Pancreas (tissue), 10 donors: ENCODE results near the gene CHMP2A. TPM values are rescaled to one million over a fixed set of nuclear protein-coding genes. Genes with fewer than 3 reads are reported as not detected.

Experiments used
- ATAC-seq, 4 donors: fragments of 200-7000 bp; cut with Tn5 transposase; one replicate each; pipeline versions ENCODE4 v1.8.0 to v1.9.1; 2020; ENCODE audit warnings: mild to moderate bottlenecking in 4 of 4, moderate library complexity in 4 of 4
- DNase-seq, 6 donors: peaks; one replicate each; pipeline ENCODE4 v3.0.0-alpha.2; 2020
- FAIRE-seq: peaks from 2 replicates; lab custom pipeline; 2012; peaks lifted over from hg19 to GRCh38; lab: Jason Lieb, UNC
- H3K27ac ChIP-seq, 4 donors: fragments of 200-600 bp; sonication (generic); 1 replicate in 3 of 4; 2 replicates in 1 of 4; pipeline versions ENCODE4 v1.5.0 to v1.8.0; 2020
- H3K27me3 ChIP-seq, 4 donors: fragments of 200-600 bp; one replicate each; pipeline ENCODE4 v1.8.0; 2021
- H3K36me3 ChIP-seq, 3 donors: fragments of 200-600 bp; sonication (generic) in 1 of 3; one replicate each; pipeline versions ENCODE4 v1.5.0 to v1.8.0; 2020 to 2021
- H3K4me1 ChIP-seq, 3 donors: fragments of 200-600 bp; one replicate each; pipeline ENCODE4 v1.8.0; 2021
- H3K4me3 ChIP-seq, 4 donors: fragments of 200-600 bp; sonication (generic) in 2 of 4; one replicate each; pipeline versions ENCODE4 v1.5.0 to v1.8.0; 2020 to 2021
- H3K9me3 ChIP-seq, 4 donors: fragments of 200-600 bp; one replicate each; pipeline ENCODE4 v1.8.0; 2021
- CTCF ChIP-seq, 4 donors: fragments of 200-600 bp; sonication (generic) in 3 of 4; IDR thresholded peaks; one replicate each; pipeline versions ENCODE4 v1.5.0 to v1.8.0; 2021; ENCODE audit warnings: antibody characterized with exemption in 4 of 4
- WGBS, 2 donors: extraction: QIAGEN DNeasy Blood & Tissue Kit; methylation state at CpG; one replicate each; pipeline ENCODE4 v1.1.7; 2013; 5-methylcytosine and 5-hydroxymethylcytosine counted together
- intact Hi-C, 3 donors: fragments of 100-400 bp; cut with DNase I; formaldehyde crosslinking; loops; one replicate each; pipeline versions ENCODE4 v1.11.1 to v1.14.2; 2022
- polyA plus RNA-seq, 2 donors: library from polyadenylated mRNA; stranded (reverse); fragments of 200-250 nt; gene quantifications; one replicate each; pipeline ENCODE4 v1.2.3, GENCODE V29; 2013
- total RNA-seq, 6 donors: library from RNA; stranded (reverse); fragmentation: NEBNext Ultra II Directional in 4 of 6; extraction: Animal tissue kit (Norgen Biotek cat#: 25700) in 4 of 6; gene quantifications; one replicate each; pipeline versions ENCODE4 v1.2.1 to v1.2.4, GENCODE V29; 2021 to 2023
- donor health status: healthy with polysubstance abuse.
- donor health status: DM: no; HTN: no; CAD: no; lungs with moderate emphysema.
- donor health status: DM: no; HTN: no; CAD: no.
- donor health status: control.
- donor health status: control.
- donor health status: Bipolar disorder and iron deficiency.
- donor health status: DM: yes; HTN: yes; CAD: no.
- donor health status: DM: no; HTN: no; CAD: no.
- donor health status: DM: no; HTN: no; CAD: no.
- donor health status: DM: yes; HTN: yes; CAD: no.

CHMP2A gene
- total and polyA plus RNA-seq, 8 donors = 45.8 to 118 (median 60.0) TPM

GRCh38 chr19:58575183-58576041 is 20.5 kb upstream of the CHMP2A start:
- Histone ChIP-seq H3K4me1 (peaks cover 0 to 20% (median 4%) of the 10 kb centered on the region in 3 donors), H3K27ac (peak overlapping the region; percentile 77 to 91 (median 84)), H3K36me3 (no peaks in the 10 kb centered on the region), H3K4me3 (peak overlapping the region; percentile 66 to 89 (median 82)), H3K27me3 (no peaks in the 10 kb centered on the region), H3K9me3 (no peaks in the 10 kb centered on the region)
- peak; percentile 84 to 94 (median 90) for DNase-seq
- no peak for TF ChIP-seq CTCF (IDR thresholded peaks at IDR 0.05)
- WGBS, 2 donors = 0% methylated on average over 65 to 66 of the region's 66 CpGs
- intact Hi-C loops = no loop called here
- FAIRE-seq = no peak
- ATAC-seq = peak; percentile 62 to 78 (median 71)

- H3K4me3 ChIP-seq = peak overlapping the region; percentile 48 to 62 (median 57)
- no peaks in the 10 kb centered on the region for H3K9me3 ChIP-seq
- H3K27ac ChIP-seq = peak overlapping the region; percentile 94 to 98 (median 96)
- intact Hi-C loops = no loop called here
- no peaks in the 10 kb centered on the region for H3K27me3 ChIP-seq
- ATAC-seq (no peak), DNase-seq (no peak), FAIRE-seq (no peak)
- no peak for TF ChIP-seq CTCF (IDR thresholded peaks at IDR 0.05)
- 0 to 2% methylated on average over 20 of the region's 20 CpGs for WGBS, 2 donors
- H3K4me1 ChIP-seq = peaks cover 0 to 20% (median 4%) of the 10 kb centered on the region in 3 donors
- H3K36me3 ChIP-seq = no peaks in the 10 kb centered on the region
Observed at GRCh38 chr19:58573658-58574164, 18.8 kb upstream of the CHMP2A start.

- FAIRE-seq = peak; percentile 95
- intact Hi-C loops = no loop called here
- peak within 1 kb of the TSS; percentile 94 to 98 (median 96) for H3K27ac ChIP-seq
- peak within 1 kb of the TSS; percentile 48 to 62 (median 57) for H3K4me3 ChIP-seq
- no peaks in the 10 kb centered on the region for H3K9me3 ChIP-seq
- H3K36me3 ChIP-seq = no peaks in the 10 kb centered on the region
- no peak for TF ChIP-seq CTCF (IDR thresholded peaks at IDR 0.05)
- ATAC-seq = peak; percentile 72 to 81 (median 77)
- no peaks in the 10 kb centered on the region for H3K27me3 ChIP-seq
- 0% methylated on average over 75 of the region's 75 CpGs for WGBS, 2 donors
- DNase-seq = peak; percentile 96 to 100 (median 100)
- peaks cover 0 to 20% (median 4%) of the 10 kb centered on the region in 3 donors for H3K4me1 ChIP-seq
Observed at GRCh38 chr19:58572818-58573657, 18.1 kb upstream of the CHMP2A start, which contains the start of gene MZF1. Gene MZF1 (minus strand): TSS chr19:58573335. CDS start chr19:58571389, 1,946 bp downstream.

GRCh38 chr19:58572026-58572817 is 17.3 kb upstream of the CHMP2A start:
- Histone ChIP-seq H3K36me3 (no peaks in the 10 kb centered on the region), H3K27me3 (no peaks in the 10 kb centered on the region), H3K27ac (peak overlapping the region; percentile 94 to 98 (median 96)), H3K9me3 (no peaks in the 10 kb centered on the region), H3K4me3 (peak overlapping the region; percentile 48 to 62 (median 57)), H3K4me1 (peaks cover 0 to 20% (median 4%) of the 10 kb centered on the region in 3 donors)
- no peak for TF ChIP-seq CTCF (IDR thresholded peaks at IDR 0.05)
- intact Hi-C loops = no loop called here
- DNase-seq (peak in 2 of 6 donors; percentile 20 to 48), ATAC-seq (no peak), FAIRE-seq (no peak)
- 42 to 46% methylated on average over 24 of the region's 24 CpGs for WGBS, 2 donors
